Measurements from ENCODE around the gene STAC3. TPM values are rescaled to one million over a fixed set of nuclear protein-coding genes. Genes with fewer than 3 reads are reported as not detected.

The STAC3 gene
- total and polyA plus RNA-seq, 2 donors (not counting 1 experiment from before 2014, with no cell fraction given), result 0.33 TPM

- H3K4me3 ChIP-seq (replicated peaks in 1 of 4; ENCODE audit: control extremely low read depth in 1 of 4, insufficient read depth in 1 of 4, low read depth in 3 of 4, low read length in 4 of 4), result no peak overlapping the region
- DNase-seq (ENCODE audit: low read depth in 2 of 2), result no peak
- H3K79me2 ChIP-seq (ENCODE audit: control insufficient read depth, insufficient read depth, low read length), result no peaks in the 10 kb centered on the region
- H3K27me3 ChIP-seq (ENCODE audit: control insufficient read depth, insufficient read depth, low read length), result no peaks in the 10 kb centered on the region
- no peak overlapping the region for H3K4me2 ChIP-seq (ENCODE audit: extremely low read depth, insufficient read depth, low read length)
- H2AFZ ChIP-seq (ENCODE audit: low read length), result no peak overlapping the region
- H4K20me1 ChIP-seq (ENCODE audit: control insufficient read depth, extremely low read depth, insufficient read depth, low read length), result no peaks in the 10 kb centered on the region
- peaks cover 89% of the 10 kb centered on the region for H3K36me3 ChIP-seq (ENCODE audit: control insufficient read depth, insufficient read depth, low read length)
- H3K4me1 ChIP-seq (ENCODE audit: control insufficient read depth, extremely low read depth, insufficient read depth, low read length), result no peaks in the 10 kb centered on the region
- no peaks in the 10 kb centered on the region for H3K9me3 ChIP-seq (ENCODE audit: control insufficient read depth, insufficient read depth, low read depth, low read length)
- H3K27ac ChIP-seq (ENCODE audit: insufficient read depth, low read length), result no peak overlapping the region
- TF ChIP-seq CTCF (conservative IDR thresholded peaks at IDR 0.05 in 1 of 2, IDR thresholded peaks at IDR 0.05 in 1 of 2; ENCODE audit: low read depth in 1 of 2, low read length in 2 of 2) (no peak), EZH2 (IDR thresholded peaks at IDR 0.05; ENCODE audit: low read length, missing control alignments) (no peak)
- H3K9ac ChIP-seq (ENCODE audit: insufficient read depth, low read length), result no peak overlapping the region
Observed at GRCh38 chr12:57196956-57197355, 54.0 kb downstream of the STAC3 start.

- Histone ChIP-seq H3K27ac (ENCODE audit: insufficient read depth, low read length) (no peak overlapping the region), H3K4me3 (replicated peaks in 1 of 4; ENCODE audit: control extremely low read depth in 1 of 4, insufficient read depth in 1 of 4, low read depth in 3 of 4, low read length in 4 of 4) (no peak overlapping the region), H2AFZ (ENCODE audit: low read length) (no peak overlapping the region), H3K4me2 (ENCODE audit: extremely low read depth, insufficient read depth, low read length) (no peak overlapping the region), H4K20me1 (ENCODE audit: control insufficient read depth, extremely low read depth, insufficient read depth, low read length) (no peaks in the 10 kb centered on the region), H3K79me2 (ENCODE audit: control insufficient read depth, insufficient read depth, low read length) (no peaks in the 10 kb centered on the region), H3K9ac (ENCODE audit: insufficient read depth, low read length) (no peak overlapping the region), H3K4me1 (ENCODE audit: control insufficient read depth, extremely low read depth, insufficient read depth, low read length) (no peaks in the 10 kb centered on the region), H3K27me3 (ENCODE audit: control insufficient read depth, insufficient read depth, low read length) (no peaks in the 10 kb centered on the region), H3K36me3 (ENCODE audit: control insufficient read depth, insufficient read depth, low read length) (peaks cover 89% of the 10 kb centered on the region), H3K9me3 (ENCODE audit: control insufficient read depth, insufficient read depth, low read depth, low read length) (no peaks in the 10 kb centered on the region)
- no peak for TF ChIP-seq EZH2 (IDR thresholded peaks at IDR 0.05; ENCODE audit: low read length, missing control alignments)
- no peak for TF ChIP-seq CTCF (conservative IDR thresholded peaks at IDR 0.05 in 1 of 2, IDR thresholded peaks at IDR 0.05 in 1 of 2; ENCODE audit: low read depth in 1 of 2, low read length in 2 of 2)
- no peak for DNase-seq (ENCODE audit: low read depth in 2 of 2)
Observed at GRCh38 chr12:57196439-57196838, 54.5 kb downstream of the STAC3 start.

GRCh38 chr12:57195611-57196371, 55.2 kb downstream of the STAC3 start:
- no peaks in the 10 kb centered on the region for H3K79me2 ChIP-seq (ENCODE audit: control insufficient read depth, insufficient read depth, low read length)
- no peak overlapping the region for H3K9ac ChIP-seq (ENCODE audit: insufficient read depth, low read length)
- TF ChIP-seq EZH2 (IDR thresholded peaks at IDR 0.05; ENCODE audit: low read length, missing control alignments) (no peak), CTCF (conservative IDR thresholded peaks at IDR 0.05 in 1 of 2, IDR thresholded peaks at IDR 0.05 in 1 of 2; ENCODE audit: low read depth in 1 of 2, low read length in 2 of 2) (no peak)
- no peaks in the 10 kb centered on the region for H3K9me3 ChIP-seq (ENCODE audit: control insufficient read depth, insufficient read depth, low read depth, low read length)
- no peaks in the 10 kb centered on the region for H3K27me3 ChIP-seq (ENCODE audit: control insufficient read depth, insufficient read depth, low read length)
- H3K4me3 ChIP-seq (replicated peaks in 1 of 4; ENCODE audit: control extremely low read depth in 1 of 4, insufficient read depth in 1 of 4, low read depth in 3 of 4, low read length in 4 of 4), result no peak overlapping the region
- H2AFZ ChIP-seq (ENCODE audit: low read length), result no peak overlapping the region
- peaks cover 90% of the 10 kb centered on the region for H3K36me3 ChIP-seq (ENCODE audit: control insufficient read depth, insufficient read depth, low read length)
- no peaks in the 10 kb centered on the region for H3K4me1 ChIP-seq (ENCODE audit: control insufficient read depth, extremely low read depth, insufficient read depth, low read length)
- no peak overlapping the region for H3K27ac ChIP-seq (ENCODE audit: insufficient read depth, low read length)
- no peak overlapping the region for H3K4me2 ChIP-seq (ENCODE audit: extremely low read depth, insufficient read depth, low read length)
- no peak for DNase-seq (ENCODE audit: low read depth in 2 of 2)
- H4K20me1 ChIP-seq (ENCODE audit: control insufficient read depth, extremely low read depth, insufficient read depth, low read length), result no peaks in the 10 kb centered on the region
